Tibial nerve (tissue), 4 donors: ENCODE measurements around the gene SLC22A25. TPM values are rescaled to one million over a fixed set of nuclear protein-coding genes. Genes with fewer than 3 reads are reported as not detected.

ENCODE experiments used
- DNase-seq, 2 donors: peaks; one replicate each; pipeline ENCODE4 v3.0.0-alpha.2; 2019; ENCODE audit warnings: low spot score in 2 of 2
- H3K27ac ChIP-seq, 4 donors: fragments of 200-600 bp; sonication (generic) in 3 of 4; one replicate each; pipeline ENCODE4 v1.5.1; 2017 to 2019; ENCODE audit warnings: mild to moderate bottlenecking in 1 of 4
- H3K27me3 ChIP-seq, 2 donors: fragments of 200-600 bp; sonication (generic) in 1 of 2; one replicate each; pipeline versions ENCODE4 v1.5.1 to v1.6.0; 2017 to 2019
- H3K36me3 ChIP-seq, 3 donors: fragments of 200-600 bp; sonication (generic); one replicate each; pipeline ENCODE4 v1.5.1; 2018 to 2019
- H3K4me1 ChIP-seq, 4 donors: fragments of 200-600 bp; sonication (generic) in 3 of 4; one replicate each; pipeline ENCODE4 v1.5.1; 2017 to 2019
- H3K4me3 ChIP-seq, 4 donors: fragments of 200-600 bp; sonication (generic) in 3 of 4; one replicate each; pipeline ENCODE4 v1.5.1; 2017 to 2019; ENCODE audit warnings: mild to moderate bottlenecking in 1 of 4, moderate library complexity in 1 of 4
- H3K9me3 ChIP-seq, 4 donors: fragments of 200-600 bp; sonication (generic) in 3 of 4; one replicate each; pipeline ENCODE4 v1.5.1; 2017 to 2019
- CTCF ChIP-seq, 5 experiments: fragments of 200-600 bp in 3 of 5; fragments of 450-650 bp in 2 of 5; sonication (generic) in 3 of 5; IDR thresholded peaks; one replicate each; pipeline ENCODE4 v1.5.1; 2016 to 2019; ENCODE audit warnings: antibody characterized with exemption in 5 of 5, mild to moderate bottlenecking in 3 of 5, moderate library complexity in 2 of 5
- EP300 ChIP-seq, 2 donors: sonication (generic); formaldehyde crosslinking; IDR thresholded peaks; one replicate each; pipeline ENCODE4 v1.6.1; 2017; ENCODE audit warnings: antibody characterized with exemption in 2 of 2, mild to moderate bottlenecking in 1 of 2
- POLR2A ChIP-seq, 2 donors: fragments of 450-650 bp; IDR thresholded peaks; one replicate each; pipeline ENCODE4 v1.6.1; 2017; ENCODE audit warnings: antibody characterized with exemption in 2 of 2, mild to moderate bottlenecking in 2 of 2, moderate library complexity in 2 of 2
- WGBS, 2 donors: methylation state at CpG; one replicate each; pipeline ENCODE4 v1.1.5; 2018; 5-methylcytosine and 5-hydroxymethylcytosine counted together
- total RNA-seq, 4 donors: library from RNA; depleted of rRNA; stranded (reverse); fragments of >200 nt; gene quantifications; one replicate each; pipeline ENCODE4 v1.1.0, GENCODE V29; 2016

SLC22A25 gene
- total RNA-seq = not detected

GRCh38 chr11:63243533-63243932 lies at the start of gene SLC22A25:
Gene SLC22A25, minus strand, starts transcription at chr11:63243599. Its CDS starts 13,947 bp downstream, at chr11:63229652.
- no peak within 1 kb of the TSS for H3K4me3 ChIP-seq
- no peaks in the 10 kb centered on the region for H3K9me3 ChIP-seq
- no peak for TF ChIP-seq POLR2A (IDR thresholded peaks at IDR 0.05)
- TF ChIP-seq CTCF (IDR thresholded peaks at IDR 0.05) = no peak
- TF ChIP-seq EP300 (IDR thresholded peaks at IDR 0.05) = no peak
- H3K36me3 ChIP-seq = no peaks in the 10 kb centered on the region
- no peak within 1 kb of the TSS for H3K27ac ChIP-seq
- 74 to 81% methylated on average over 4 to 5 of the region's 5 CpGs for WGBS, 2 donors
- H3K4me1 ChIP-seq = no peaks in the 10 kb centered on the region
- no peak for DNase-seq
- H3K27me3 ChIP-seq = no peaks in the 10 kb centered on the region

- Histone ChIP-seq H3K27ac (no peak overlapping the region), H3K36me3 (no peaks in the 10 kb centered on the region), H3K4me1 (no peaks in the 10 kb centered on the region), H3K4me3 (no peak overlapping the region), H3K9me3 (peaks cover 0 to 17% (median 2%) of the 10 kb centered on the region in 4 donors), H3K27me3 (no peaks in the 10 kb centered on the region)
- 92 to 94% methylated on average over 4 of the region's 4 CpGs for WGBS, 2 donors
- no peak for DNase-seq
- TF ChIP-seq POLR2A (IDR thresholded peaks at IDR 0.05) (no peak), CTCF (IDR thresholded peaks at IDR 0.05) (no peak), EP300 (IDR thresholded peaks at IDR 0.05) (no peak)
Measured at GRCh38 chr11:63290285-63290684, 46.9 kb upstream of the SLC22A25 start.

GRCh38 chr11:63289658-63290057 lies 46.3 kb upstream of the SLC22A25 start:
- no peak for DNase-seq
- Histone ChIP-seq H3K27me3 (no peaks in the 10 kb centered on the region), H3K4me3 (no peak overlapping the region), H3K27ac (no peak overlapping the region), H3K36me3 (no peaks in the 10 kb centered on the region), H3K9me3 (peaks cover 0 to 13% (median 2%) of the 10 kb centered on the region in 4 donors), H3K4me1 (no peaks in the 10 kb centered on the region)
- no peak for TF ChIP-seq POLR2A (IDR thresholded peaks at IDR 0.05)
- WGBS, 2 donors = 75 to 78% methylated on average over 5 of the region's 5 CpGs

- H3K9me3 ChIP-seq = no peaks in the 10 kb centered on the region
- H3K36me3 ChIP-seq = no peaks in the 10 kb centered on the region
- H3K27ac ChIP-seq = no peak overlapping the region
- no peak for DNase-seq
- TF ChIP-seq POLR2A (IDR thresholded peaks at IDR 0.05) (no peak), EP300 (IDR thresholded peaks at IDR 0.05) (no peak), CTCF (IDR thresholded peaks at IDR 0.05) (no peak)
- no peaks in the 10 kb centered on the region for H3K4me1 ChIP-seq
- no peak overlapping the region for H3K4me3 ChIP-seq
- no peaks in the 10 kb centered on the region for H3K27me3 ChIP-seq
Measured at GRCh38 chr11:63282579-63282978, 39.2 kb upstream of the SLC22A25 start.

- no peak overlapping the region for H3K4me3 ChIP-seq
- no peak overlapping the region for H3K27ac ChIP-seq
- H3K4me1 ChIP-seq = no peaks in the 10 kb centered on the region
- no peaks in the 10 kb centered on the region for H3K36me3 ChIP-seq
- TF ChIP-seq POLR2A (IDR thresholded peaks at IDR 0.05) (no peak), CTCF (IDR thresholded peaks at IDR 0.05) (no peak), EP300 (IDR thresholded peaks at IDR 0.05) (no peak)
- H3K9me3 ChIP-seq = no peaks in the 10 kb centered on the region
- H3K27me3 ChIP-seq = no peaks in the 10 kb centered on the region
- no peak for DNase-seq
Measured at GRCh38 chr11:63280920-63281319, 37.5 kb upstream of the SLC22A25 start.

- H3K9me3 ChIP-seq = no peaks in the 10 kb centered on the region
- no peak overlapping the region for H3K27ac ChIP-seq
- no peaks in the 10 kb centered on the region for H3K27me3 ChIP-seq
- H3K4me1 ChIP-seq = no peaks in the 10 kb centered on the region
- no peak overlapping the region for H3K4me3 ChIP-seq
- WGBS, 2 donors = 29 to 73% methylated on average over 1 of the region's 1 CpG
- TF ChIP-seq POLR2A (IDR thresholded peaks at IDR 0.05) (no peak), EP300 (IDR thresholded peaks at IDR 0.05) (no peak), CTCF (IDR thresholded peaks at IDR 0.05) (no peak)
- no peaks in the 10 kb centered on the region for H3K36me3 ChIP-seq
- no peak for DNase-seq
Measured at GRCh38 chr11:63277345-63277943, 34.0 kb upstream of the SLC22A25 start.
